ENCODE data around the gene SHOC2. TPM values are rescaled to one million over a fixed set of nuclear protein-coding genes. Genes with fewer than 3 reads are reported as not detected.

Gene SHOC2
- 23.3 and 30.6 TPM in 2 replicates for total RNA-seq (2014; rRNA removed; shearing (Covaris generic))
- 29.9 and 33.3 TPM in 2 replicates for polyA plus RNA-seq (2016; fragmentation: Nextera tagmentation; extraction: Ambion mirVana)
- long read RNA-seq, partial matches to known transcripts: 5 of 6 reads
- long read RNA-seq, other reads (novel, unspliced or antisense): 1 of 6 reads

DNA sequence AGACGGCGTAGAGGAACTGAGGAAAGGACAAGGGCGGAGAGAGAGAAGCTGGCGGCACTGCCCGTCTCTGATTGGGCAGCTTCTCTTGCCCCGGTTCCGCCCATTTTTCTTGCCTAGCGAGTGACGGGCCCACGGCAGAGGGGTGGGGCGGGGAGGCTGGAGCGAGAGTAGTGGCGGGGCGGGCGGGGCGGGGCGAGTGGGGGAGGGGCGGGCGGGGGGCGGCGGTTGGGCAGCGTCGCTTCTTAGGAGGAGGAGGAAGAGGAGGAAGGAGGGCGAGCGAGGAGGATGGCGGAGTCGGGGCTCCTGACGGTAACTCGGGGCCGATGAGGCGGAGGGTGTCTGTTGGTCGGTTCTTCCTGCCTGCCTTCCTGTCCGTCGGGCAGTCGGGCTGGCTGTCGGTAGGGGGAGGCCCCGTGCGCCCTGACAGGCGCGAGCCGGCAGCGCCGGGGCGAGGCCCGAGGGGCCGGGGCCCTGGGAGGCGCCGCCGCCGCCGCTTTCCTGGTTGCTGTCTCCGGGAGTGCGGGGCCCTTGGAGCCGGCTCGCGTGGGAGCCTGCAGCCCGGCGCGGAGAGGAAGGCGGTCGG lies at the start of gene SHOC2:
Gene SHOC2, plus strand, starts transcription at position 256 of the 583 bp plus-strand sequence. CDS start 44,755 bp downstream, outside the sequence.
- Histone ChIP-seq H3K36me3 (ENCODE audit: insufficient read depth) (no peaks in the 10 kb centered on the region), H3K4me1 (ENCODE audit: insufficient read depth) (peaks cover 16% of the 10 kb centered on the region), H3K27ac (ENCODE audit: low read depth) (peak within 1 kb of the TSS; percentile 95), H2AFZ (peak within 1 kb of the TSS; percentile 33; the same call in 1 of the 2 replicates), H3K27me3 (ENCODE audit: insufficient read depth) (no peaks in the 10 kb centered on the region), H3K79me2 (replicated peaks; ENCODE audit: insufficient read depth) (peaks cover 50% of the 10 kb centered on the region), H3K4me3 (peak within 1 kb of the TSS; percentile 65), H3K9me2 (ENCODE audit: insufficient read depth) (no peaks in the 10 kb centered on the region), H3F3A (replicated peaks; ENCODE audit: low read depth) (no peaks in the 10 kb centered on the region), H3K4me2 (peak within 1 kb of the TSS; percentile 83), H4K20me1 (replicated peaks; ENCODE audit: insufficient read depth) (peaks cover 4% of the 10 kb centered on the region; the same call in 1 of the 2 replicates)
- H3K36me3 Mint-ChIP-seq (ENCODE audit: low read depth): 0 out of 3 replicates have a peak, but pooled peaks cover 4% of the 10 kb centered on the region
- H3K27me3 Mint-ChIP-seq (ENCODE audit: insufficient read depth, low read depth, poor library complexity): peaks cover 9% of the 10 kb centered on the region
- peak; percentile 100 for DNase-seq (ENCODE audit: low spot score)
- ATAC-seq: peak; percentile 22
- peaks cover 23% of the 10 kb centered on the region; the same call in 2 of the 3 replicates for H3K4me1 Mint-ChIP-seq
- H3K4me3 Mint-ChIP-seq: peak within 1 kb of the TSS; percentile 88
- TF ChIP-seq POLR2AphosphoS5 (IDR thresholded peaks at IDR 0.05; ENCODE audit: low read depth) (peak; percentile 73), ZNF331 (CRISPR knock-in tag; IDR thresholded peaks at IDR 0.05; ENCODE audit: low read depth) (no peak), NANOG (IDR thresholded peaks at IDR 0.05; ENCODE audit: borderline replicate concordance) (no peak), EZH2 (IDR thresholded peaks at IDR 0.05; ENCODE audit: low read depth, unreplicated experiment) (no peak), EZH2phosphoT487 (IDR thresholded peaks at IDR 0.05; ENCODE audit: unreplicated experiment) (no peak)
- TF ChIP-seq, protein P1, sequence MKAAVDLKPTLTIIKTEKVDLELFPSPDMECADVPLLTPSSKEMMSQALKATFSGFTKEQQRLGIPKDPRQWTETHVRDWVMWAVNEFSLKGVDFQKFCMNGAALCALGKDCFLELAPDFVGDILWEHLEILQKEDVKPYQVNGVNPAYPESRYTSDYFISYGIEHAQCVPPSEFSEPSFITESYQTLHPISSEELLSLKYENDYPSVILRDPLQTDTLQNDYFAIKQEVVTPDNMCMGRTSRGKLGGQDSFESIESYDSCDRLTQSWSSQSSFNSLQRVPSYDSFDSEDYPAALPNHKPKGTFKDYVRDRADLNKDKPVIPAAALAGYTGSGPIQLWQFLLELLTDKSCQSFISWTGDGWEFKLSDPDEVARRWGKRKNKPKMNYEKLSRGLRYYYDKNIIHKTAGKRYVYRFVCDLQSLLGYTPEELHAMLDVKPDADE (IDR thresholded peaks at IDR 0.05): no peak
- H3K9me3 Mint-ChIP-seq: no peaks in the 10 kb centered on the region
- H3K27ac Mint-ChIP-seq: peak within 1 kb of the TSS; percentile 99

DNA sequence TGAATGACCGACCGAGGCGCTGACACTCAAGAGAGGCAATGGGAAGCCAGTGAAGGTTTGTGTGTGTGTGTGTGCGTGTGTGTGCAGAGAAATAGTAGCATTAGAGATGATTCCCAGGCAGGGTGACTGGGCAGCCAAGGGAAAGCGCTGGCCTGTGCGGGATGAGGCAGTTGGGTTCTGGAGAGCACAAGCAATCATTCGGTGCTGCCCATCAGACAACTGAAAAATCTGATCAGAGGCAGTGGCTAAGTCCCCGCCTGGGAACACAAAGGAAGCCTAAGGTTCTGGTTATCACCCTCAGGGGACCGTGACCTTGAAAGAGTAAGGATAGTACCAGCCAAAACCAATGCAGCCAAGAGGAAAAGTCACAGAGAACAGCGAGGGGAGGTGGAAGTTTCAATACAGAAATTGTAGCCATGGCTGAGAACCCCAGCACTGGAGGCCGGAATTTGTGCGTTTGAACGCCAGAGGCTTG lies 48.5 kb upstream of the SHOC2 start:
- H3K27me3 Mint-ChIP-seq (ENCODE audit: insufficient read depth, low read depth, poor library complexity): peaks cover 6% of the 10 kb centered on the region
- Histone ChIP-seq H3K79me2 (replicated peaks; ENCODE audit: insufficient read depth) (peaks cover 13% of the 10 kb centered on the region), H3K4me1 (ENCODE audit: insufficient read depth) (peaks cover 22% of the 10 kb centered on the region), H3K4me3 (peak overlapping the region; percentile 61), H2AFZ (peak overlapping the region; percentile 86), H3K27me3 (ENCODE audit: insufficient read depth) (no peaks in the 10 kb centered on the region), H3K27ac (ENCODE audit: low read depth) (peak overlapping the region; percentile 95), H3F3A (replicated peaks; ENCODE audit: low read depth) (no peaks in the 10 kb centered on the region), H3K4me2 (peak overlapping the region; percentile 82), H4K20me1 (replicated peaks; ENCODE audit: insufficient read depth) (no peaks in the 10 kb centered on the region), H3K9me2 (ENCODE audit: insufficient read depth) (no peaks in the 10 kb centered on the region), H3K36me3 (ENCODE audit: insufficient read depth) (no peaks in the 10 kb centered on the region)
- peaks cover 25% of the 10 kb centered on the region for H3K4me1 Mint-ChIP-seq
- no peaks in the 10 kb centered on the region; the same call in 2 of the 3 replicates for H3K36me3 Mint-ChIP-seq (ENCODE audit: low read depth)
- DNase-seq (ENCODE audit: low spot score): no peak
- ATAC-seq: no peak
- peak overlapping the region; percentile 82 for H3K27ac Mint-ChIP-seq
- no peaks in the 10 kb centered on the region for H3K9me3 Mint-ChIP-seq
- H3K4me3 Mint-ChIP-seq: peak overlapping the region; percentile 90
- TF ChIP-seq ZNF114 (CRISPR knock-in tag; IDR thresholded peaks at IDR 0.05): no peak
- TF ChIP-seq EZH2 (IDR thresholded peaks at IDR 0.05; ENCODE audit: low read depth, unreplicated experiment): no peak
- TF ChIP-seq CREB1 (CRISPR knock-in tag; IDR thresholded peaks at IDR 0.05; ENCODE audit: low read depth): no peak
- no peak for TF ChIP-seq STAT1 (IDR thresholded peaks at IDR 0.05; ENCODE audit: unreplicated experiment)
- TF ChIP-seq, protein P1 (IDR thresholded peaks at IDR 0.05): no peak
- no peak for TF ChIP-seq ZNF331 (CRISPR knock-in tag; IDR thresholded peaks at IDR 0.05; ENCODE audit: low read depth)
- no peak for TF ChIP-seq JUNB (IDR thresholded peaks at IDR 0.05; ENCODE audit: unreplicated experiment)
- TF ChIP-seq EZH2phosphoT487 (IDR thresholded peaks at IDR 0.05; ENCODE audit: unreplicated experiment): no peak
- TF ChIP-seq, protein P2, sequence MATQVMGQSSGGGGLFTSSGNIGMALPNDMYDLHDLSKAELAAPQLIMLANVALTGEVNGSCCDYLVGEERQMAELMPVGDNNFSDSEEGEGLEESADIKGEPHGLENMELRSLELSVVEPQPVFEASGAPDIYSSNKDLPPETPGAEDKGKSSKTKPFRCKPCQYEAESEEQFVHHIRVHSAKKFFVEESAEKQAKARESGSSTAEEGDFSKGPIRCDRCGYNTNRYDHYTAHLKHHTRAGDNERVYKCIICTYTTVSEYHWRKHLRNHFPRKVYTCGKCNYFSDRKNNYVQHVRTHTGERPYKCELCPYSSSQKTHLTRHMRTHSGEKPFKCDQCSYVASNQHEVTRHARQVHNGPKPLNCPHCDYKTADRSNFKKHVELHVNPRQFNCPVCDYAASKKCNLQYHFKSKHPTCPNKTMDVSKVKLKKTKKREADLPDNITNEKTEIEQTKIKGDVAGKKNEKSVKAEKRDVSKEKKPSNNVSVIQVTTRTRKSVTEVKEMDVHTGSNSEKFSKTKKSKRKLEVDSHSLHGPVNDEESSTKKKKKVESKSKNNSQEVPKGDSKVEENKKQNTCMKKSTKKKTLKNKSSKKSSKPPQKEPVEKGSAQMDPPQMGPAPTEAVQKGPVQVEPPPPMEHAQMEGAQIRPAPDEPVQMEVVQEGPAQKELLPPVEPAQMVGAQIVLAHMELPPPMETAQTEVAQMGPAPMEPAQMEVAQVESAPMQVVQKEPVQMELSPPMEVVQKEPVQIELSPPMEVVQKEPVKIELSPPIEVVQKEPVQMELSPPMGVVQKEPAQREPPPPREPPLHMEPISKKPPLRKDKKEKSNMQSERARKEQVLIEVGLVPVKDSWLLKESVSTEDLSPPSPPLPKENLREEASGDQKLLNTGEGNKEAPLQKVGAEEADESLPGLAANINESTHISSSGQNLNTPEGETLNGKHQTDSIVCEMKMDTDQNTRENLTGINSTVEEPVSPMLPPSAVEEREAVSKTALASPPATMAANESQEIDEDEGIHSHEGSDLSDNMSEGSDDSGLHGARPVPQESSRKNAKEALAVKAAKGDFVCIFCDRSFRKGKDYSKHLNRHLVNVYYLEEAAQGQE (IDR thresholded peaks at IDR 0.05; ENCODE audit: unreplicated experiment): no peak
- no peak for TF ChIP-seq NANOG (IDR thresholded peaks at IDR 0.05; ENCODE audit: borderline replicate concordance)
